Suppressor macrophage (primary cell): ENCODE measurements around the gene SHOC2.

Experiments used
- DNase-seq, 4 experiments: peaks; one replicate each; pipeline ENCODE4 v3.0.0-alpha.2; 2020 to 2022

Gene SHOC2

GRCh38 chr10:110985497-110986275, 66.3 kb downstream of the SHOC2 start:
- no peak for DNase-seq

- no peak for DNase-seq
Measured at GRCh38 chr10:110989016-110989415, 69.6 kb downstream of the SHOC2 start.

DNA sequence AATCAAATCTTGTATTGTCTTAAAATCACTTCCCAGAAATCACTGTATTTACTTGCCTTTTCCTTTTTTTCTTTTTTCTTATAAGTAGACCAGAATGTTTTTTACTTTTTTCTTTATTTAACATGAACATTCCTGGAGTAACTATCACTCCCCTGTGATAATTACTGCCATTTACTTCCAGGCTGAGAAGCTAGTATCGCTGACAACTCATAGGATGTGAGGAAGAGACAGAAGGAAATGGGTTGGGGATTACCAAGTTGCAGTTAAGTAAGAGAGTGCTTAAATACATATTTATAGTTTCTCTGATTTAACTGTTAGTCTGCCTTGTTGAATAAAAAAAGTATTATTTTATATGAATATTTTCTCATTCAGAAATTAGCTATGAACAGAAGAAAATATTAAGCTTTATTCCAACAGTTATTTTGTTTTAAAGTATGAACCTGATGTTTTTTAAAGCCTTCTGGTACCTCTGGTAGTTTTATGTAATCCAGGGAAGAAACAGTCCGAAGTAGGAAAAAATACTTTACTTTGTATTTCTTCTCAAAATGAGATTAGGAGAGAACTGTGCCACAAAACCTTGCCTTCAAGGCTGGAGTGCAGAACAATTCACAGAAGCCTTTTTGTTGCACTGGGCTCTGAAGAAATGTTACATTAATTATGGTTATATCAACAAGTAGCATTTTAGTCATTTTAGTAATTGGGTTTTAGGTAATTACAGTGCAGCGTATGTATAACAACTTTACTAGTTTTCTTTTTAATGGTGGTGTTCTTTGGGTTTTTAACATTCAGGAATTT, 72.8 kb downstream of the SHOC2 start:
- peak in 1 of 4 experiments; percentile 34 for DNase-seq

- no peak for DNase-seq
Measured at GRCh38 chr10:110993024-110993693, 73.8 kb downstream of the SHOC2 start.

DNA sequence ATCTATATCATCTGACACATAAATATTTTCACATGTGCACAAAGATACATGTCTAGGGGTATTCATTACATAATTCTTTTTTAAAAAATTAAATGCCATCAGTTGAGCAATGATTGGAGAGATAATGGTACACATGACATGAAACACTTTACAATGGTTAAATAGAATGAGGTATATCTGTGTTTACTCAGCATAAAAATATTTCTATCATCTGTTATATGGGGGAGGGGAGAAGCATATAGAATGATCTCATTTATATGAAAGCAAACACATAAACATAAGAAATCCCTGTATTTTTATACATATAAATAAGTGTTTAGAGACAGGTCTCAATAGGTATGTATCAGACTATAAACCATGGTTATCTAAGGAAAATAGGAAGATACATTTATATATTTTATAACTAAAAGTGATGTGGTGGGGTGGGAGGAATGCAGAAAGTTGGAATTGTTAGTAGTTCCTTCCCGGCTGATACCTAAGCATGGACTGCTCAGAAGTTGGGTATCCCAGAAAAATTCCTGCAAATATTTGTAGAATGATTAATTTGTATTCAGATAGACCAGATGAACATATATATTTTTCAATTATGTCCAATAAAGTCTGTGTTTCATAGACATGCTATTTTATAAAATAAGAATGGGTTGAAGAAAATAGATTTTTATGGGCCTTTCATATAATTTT, 75.1 kb downstream of the SHOC2 start:
- DNase-seq = no peak

- DNase-seq = no peak
Measured at GRCh38 chr10:110995301-110995700, 75.9 kb downstream of the SHOC2 start.

DNA sequence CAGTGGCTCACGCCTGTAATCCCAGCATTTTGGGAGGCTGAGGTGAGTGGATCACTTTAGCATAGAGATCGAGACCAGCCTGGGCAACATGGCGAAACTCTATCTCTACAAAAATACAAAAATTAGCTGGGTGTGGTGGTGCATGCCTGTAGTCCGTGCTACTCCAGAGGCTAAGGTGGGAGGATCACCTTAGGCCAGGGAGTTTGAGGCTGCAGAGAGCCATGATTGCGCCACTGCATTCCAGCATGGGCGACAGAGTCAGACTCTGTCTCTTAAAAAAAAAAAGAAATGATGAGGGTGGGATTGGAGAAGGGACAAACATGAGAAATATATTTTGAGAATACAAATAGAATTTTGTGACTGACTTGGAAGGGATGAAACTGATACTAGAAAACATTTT, 76.9 kb downstream of the SHOC2 start:
- no peak for DNase-seq

DNA sequence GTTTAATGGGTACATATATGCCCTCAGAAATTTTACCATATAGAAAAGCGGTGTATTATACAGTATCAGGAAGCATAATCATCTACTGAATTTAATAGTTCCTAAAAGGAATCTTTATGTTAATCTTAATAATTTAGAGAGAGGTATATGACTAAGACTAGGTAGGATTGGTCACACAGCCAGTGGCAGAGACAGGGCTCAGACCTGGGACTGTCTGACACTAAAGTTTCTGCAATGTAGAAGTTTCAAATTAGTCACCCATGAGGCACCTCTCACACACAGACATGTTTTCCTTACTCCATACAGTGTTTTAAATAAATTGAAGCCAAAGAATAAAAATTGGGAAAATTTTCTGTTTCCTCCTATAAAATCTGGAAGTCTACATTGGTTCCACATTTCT, 84.6 kb downstream of the SHOC2 start:
- no peak for DNase-seq

- DNase-seq = no peak
Measured at GRCh38 chr10:111007486-111007885, 88.1 kb downstream of the SHOC2 start.

GRCh38 chr10:111015181-111015580, 95.8 kb downstream of the SHOC2 start:
- DNase-seq = peak in 1 of 4 experiments; percentile 14

DNA sequence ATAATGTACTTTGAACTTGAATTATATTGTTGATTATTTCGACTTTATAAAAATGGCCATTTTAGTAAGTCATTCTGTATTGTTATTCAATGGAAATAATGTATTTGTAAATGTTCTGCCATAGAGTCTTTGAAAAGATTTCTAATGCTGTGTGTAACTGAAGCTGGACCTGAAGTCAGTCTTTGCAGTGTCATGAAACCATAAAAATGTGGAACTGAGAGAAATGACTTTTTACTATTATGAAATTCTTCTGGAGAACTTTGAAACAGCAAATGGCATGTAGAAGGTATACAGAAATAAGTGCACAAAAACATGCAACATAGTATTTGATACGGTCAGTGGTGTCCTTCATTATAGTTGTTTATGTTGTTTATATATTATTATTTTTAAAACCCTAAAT, 97.7 kb downstream of the SHOC2 start:
- peak; percentile 12 to 74 (median 46) for DNase-seq

- no peak for DNase-seq
Measured at GRCh38 chr10:111018021-111018420, 98.6 kb downstream of the SHOC2 start.

GRCh38 chr10:111023060-111023459, 103.7 kb downstream of the SHOC2 start:
- no peak for DNase-seq

- DNase-seq = no peak
Measured at GRCh38 chr10:111030042-111030750, 110.8 kb downstream of the SHOC2 start.

GRCh38 chr10:111034598-111035310, 115.3 kb downstream of the SHOC2 start:
- DNase-seq = no peak

DNA sequence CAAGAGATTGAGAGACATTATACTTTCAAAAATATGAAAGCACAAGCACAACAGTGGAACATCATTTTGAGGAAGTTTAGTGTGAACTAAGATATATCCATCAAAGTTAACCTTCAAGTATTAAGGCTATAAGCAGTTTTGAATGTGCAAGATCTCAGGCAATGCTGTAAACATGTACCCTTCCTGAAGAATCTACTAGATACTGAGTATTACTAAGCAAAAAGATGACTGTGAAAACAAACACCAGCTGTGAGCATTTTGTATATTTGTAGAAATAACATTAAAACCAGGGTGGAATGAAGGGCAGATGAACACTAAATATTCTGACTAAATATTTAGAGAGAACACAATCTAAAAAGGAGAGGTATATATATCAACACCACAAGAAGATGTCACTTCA, 116.1 kb downstream of the SHOC2 start:
- DNase-seq = no peak

DNA sequence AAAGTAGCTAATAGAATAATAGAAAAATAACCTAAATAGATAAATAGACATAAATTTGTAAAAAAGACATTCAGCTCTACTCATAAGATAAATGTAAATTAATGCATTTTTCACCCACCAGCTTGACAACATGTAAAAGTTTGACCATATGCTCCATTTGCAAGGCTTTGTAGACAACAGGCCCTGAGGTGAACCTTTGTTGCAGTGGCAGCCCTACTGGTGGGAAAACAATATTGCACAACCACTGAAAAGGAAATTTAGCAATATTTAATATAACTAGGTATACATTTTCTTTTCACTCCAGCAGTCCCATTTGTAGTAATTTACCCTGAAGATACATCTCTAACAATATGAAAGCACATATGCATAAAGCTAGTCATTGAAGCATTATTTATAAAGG, 118.5 kb downstream of the SHOC2 start:
- DNase-seq = no peak

DNA sequence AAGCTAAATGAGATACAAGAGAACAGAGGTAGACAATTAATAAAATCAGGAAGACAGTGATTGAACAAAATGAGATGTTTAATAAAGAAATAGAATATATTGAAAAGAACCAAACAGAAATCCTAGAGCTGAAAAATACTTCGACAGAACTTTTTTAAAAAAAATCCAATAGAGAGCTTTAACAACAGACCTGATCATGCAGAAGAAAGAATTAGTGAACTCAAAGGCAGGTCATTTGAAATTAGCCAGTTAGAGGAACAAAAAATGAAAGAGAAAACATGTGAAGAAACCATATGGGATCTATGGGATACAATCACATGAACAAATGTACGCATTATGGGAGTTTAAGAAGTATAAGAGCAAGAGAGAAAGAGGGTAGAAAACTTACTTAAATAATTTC, 120.1 kb downstream of the SHOC2 start:
- DNase-seq = no peak

DNA sequence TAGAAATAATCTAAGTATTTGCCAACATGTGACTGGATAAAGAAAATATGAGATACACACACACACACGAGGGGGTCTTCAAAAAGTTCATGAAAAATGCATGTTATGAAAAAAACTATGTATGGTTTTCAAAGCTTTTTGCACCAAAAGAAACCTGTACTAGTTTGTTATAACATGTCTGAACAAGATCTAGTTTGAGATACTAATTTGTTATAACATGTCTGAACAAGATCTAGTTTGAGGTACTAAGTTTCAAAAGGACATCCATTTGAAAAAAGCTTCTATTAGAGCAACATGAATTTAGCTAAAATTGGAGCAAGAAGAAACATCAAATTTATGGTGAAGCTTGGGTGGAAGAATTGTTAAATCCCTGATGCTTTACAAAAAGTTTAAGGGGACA, 137.6 kb downstream of the SHOC2 start:
- DNase-seq = no peak
